CD4-positive, alpha-beta T cell (primary cell): ENCODE data around the gene GAS6. TPM values are rescaled to one million over a fixed set of nuclear protein-coding genes. Genes with fewer than 3 reads are reported as not detected.
"Not testable (repeated sequence)": the region's sequence is repeated elsewhere in the genome, so short reads cannot be mapped to it uniquely, and the experiment has no call there.

Experiments
- ATAC-seq: fragments of 200-7000 bp; cut with Tn5 transposase; one replicate; pipeline ENCODE4 v1.10.0; 2022; ENCODE audit warnings: mild to moderate bottlenecking; ENCODE audit not compliant: poor library complexity
- CTCF ChIA-PET: fragments of 350-600 bp; sonication (Branson Sonifier 250); formaldehyde crosslinking; loops from one replicate; lab custom pipeline; 2021; ENCODE audit warnings: antibody characterized with exemption, inconsistent platforms; lab: Charles Lee
- POLR2A ChIA-PET: fragments of 350-600 bp; sonication (Branson Sonifier 250); formaldehyde crosslinking; loops from one replicate; lab custom pipeline; 2021; ENCODE audit warnings: antibody characterized with exemption, inconsistent platforms; lab: Charles Lee
- DNase-seq, 14 experiments: peaks; one replicate each; pipeline ENCODE4 v3.0.0-alpha.2; 2013 to 2020; ENCODE audit warnings: mixed read lengths in 2 of 14
- H3K27ac ChIP-seq, 2 donors: one replicate each; pipeline versions ENCODE4 v1.5.1 to v1.7.0; 2013; ENCODE audit warnings: low read length in 2 of 2, low read depth in 1 of 2, mild to moderate bottlenecking in 1 of 2
- H3K27me3 ChIP-seq, 2 experiments: 1 replicate in 1 of 2; 2 replicates in 1 of 2; pipeline versions ENCODE4 v1.6.1 to v1.7.0; 2013; ENCODE audit warnings: low read length in 2 of 2, control low read depth in 1 of 2, mild to moderate bottlenecking in 1 of 2, moderate library complexity in 1 of 2; ENCODE audit not compliant: insufficient read depth in 2 of 2, control insufficient read depth in 1 of 2
- H3K36me3 ChIP-seq: one replicate; pipeline ENCODE4 v1.6.1; 2013; ENCODE audit warnings: low read length, control low read depth; ENCODE audit not compliant: insufficient read depth
- H3K4me1 ChIP-seq: one replicate; pipeline ENCODE4 v1.6.1; 2013; ENCODE audit warnings: low read length, control low read depth; ENCODE audit not compliant: insufficient read depth
- H3K4me3 ChIP-seq: one replicate; pipeline ENCODE4 v1.5.1; 2013; ENCODE audit warnings: mild to moderate bottlenecking, low read length, moderate library complexity
- H3K9me3 ChIP-seq, 2 experiments: 1 replicate in 1 of 2; 2 replicates in 1 of 2; pipeline versions ENCODE4 v1.6.1 to v1.7.0; 2013; ENCODE audit warnings: low read length in 2 of 2, mild to moderate bottlenecking in 2 of 2, control low read depth in 1 of 2, moderate library complexity in 1 of 2; ENCODE audit not compliant: control insufficient read depth in 1 of 2, insufficient read depth in 1 of 2
- H3K27ac Mint-ChIP-seq: one replicate; pipeline ENCODE4 v1.8.0; 2020; ENCODE audit warnings: mixed read lengths
- H3K27me3 Mint-ChIP-seq: one replicate; pipeline ENCODE4 v1.8.0; 2021; ENCODE audit warnings: mixed read lengths
- H3K36me3 Mint-ChIP-seq: one replicate; pipeline ENCODE4 v1.8.0; 2021; ENCODE audit warnings: low read depth, mixed read lengths
- H3K4me1 Mint-ChIP-seq: one replicate; pipeline ENCODE4 v1.8.0; 2021; ENCODE audit warnings: low read depth, mixed read lengths
- H3K4me3 Mint-ChIP-seq: one replicate; pipeline ENCODE4 v1.8.0; 2020; ENCODE audit warnings: mild to moderate bottlenecking, mixed read lengths
- H3K9me3 Mint-ChIP-seq: one replicate; pipeline ENCODE4 v1.8.0; 2020; ENCODE audit warnings: mixed read lengths
- intact Hi-C, 2 experiments: fragments of 100-400 bp; cut with DNase I in 1 of 2; cut with micrococcal nuclease in 1 of 2; formaldehyde crosslinking; loops; one replicate each; pipeline versions ENCODE4 v1.15.1 to v1.9.0; 2023 to 2025; cut with DNase I, micrococcal nuclease
- total RNA-seq, 174 experiments: library from RNA in 2 of 174; stranded (reverse) in 2 of 174; gene quantifications; one replicate each; pipeline ENCODE4 v1.2.3 and lab custom pipeline; 2021 to 2026
- TF ChIP-seq, protein P1 (sequence below): fragments of 200-600 bp; IDR thresholded peaks from one replicate; pipeline ENCODE4 v1.8.0; 2022; ENCODE audit warnings: antibody characterized with exemption, mild to moderate bottlenecking

Gene GAS6
- total RNA-seq, 2 experiments from 2014 or later: 0.52 to 1.0 TPM

DNA sequence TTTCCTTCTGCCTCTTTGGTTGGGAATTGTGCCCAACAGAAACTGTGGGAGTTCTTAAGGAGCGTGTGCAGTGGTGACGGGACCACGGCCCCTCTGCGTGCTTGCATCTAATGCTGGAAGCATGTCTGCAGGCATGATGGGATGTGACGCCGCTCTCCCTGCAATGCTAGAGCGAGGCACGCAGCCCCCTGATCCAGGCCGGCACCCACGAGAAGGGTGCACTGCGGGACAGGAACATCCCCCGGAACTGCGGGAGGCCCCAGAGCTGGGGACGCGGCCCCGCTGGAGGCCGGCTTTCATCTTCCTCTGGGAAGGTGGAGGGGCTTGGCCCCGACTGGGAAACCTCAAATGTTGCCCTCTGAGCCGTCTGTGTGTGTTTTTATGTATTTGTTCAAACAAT is 72.1 kb downstream of the GAS6 start:
- no peaks in the 10 kb centered on the region for H3K36me3 Mint-ChIP-seq

DNA sequence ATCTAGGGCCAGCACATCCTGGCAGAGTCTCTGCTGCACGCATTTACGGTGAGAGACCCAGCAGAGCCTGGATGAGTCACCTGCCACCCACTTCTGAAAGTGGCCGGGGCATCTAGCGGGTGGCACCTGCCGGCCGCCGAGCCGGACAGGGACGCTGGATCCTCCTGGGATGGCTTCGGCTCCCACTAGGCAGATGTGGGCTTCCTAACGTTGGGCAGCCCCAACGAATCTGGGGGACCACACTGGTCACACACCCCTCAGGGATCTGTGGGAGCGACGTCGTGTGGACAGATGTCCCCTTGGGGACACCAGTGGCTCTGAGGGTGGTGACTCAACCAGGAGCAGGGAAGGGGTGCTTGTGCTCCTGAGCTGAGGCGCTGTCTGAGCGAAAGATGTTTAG is 72.7 kb downstream of the GAS6 start:
- CTCF ChIA-PET: no interaction called here
- H3K36me3 Mint-ChIP-seq: no peaks in the 10 kb centered on the region
- H3K9me3 ChIP-seq: peaks cover 0 to 4% of the 10 kb centered on the region in 2 experiments

More for the DNA sequence above, 72.1 kb downstream of the GAS6 start:
- Mint-ChIP-seq H3K27me3 (peaks cover 7% of the 10 kb centered on the region), H3K27ac (no peak overlapping the region), H3K4me1 (no peaks in the 10 kb centered on the region), H3K9me3 (no peaks in the 10 kb centered on the region), H3K4me3 (no peak overlapping the region)
- ChIA-PET POLR2A (no interaction called here), CTCF (no interaction called here)
- TF ChIP-seq, protein P1, sequence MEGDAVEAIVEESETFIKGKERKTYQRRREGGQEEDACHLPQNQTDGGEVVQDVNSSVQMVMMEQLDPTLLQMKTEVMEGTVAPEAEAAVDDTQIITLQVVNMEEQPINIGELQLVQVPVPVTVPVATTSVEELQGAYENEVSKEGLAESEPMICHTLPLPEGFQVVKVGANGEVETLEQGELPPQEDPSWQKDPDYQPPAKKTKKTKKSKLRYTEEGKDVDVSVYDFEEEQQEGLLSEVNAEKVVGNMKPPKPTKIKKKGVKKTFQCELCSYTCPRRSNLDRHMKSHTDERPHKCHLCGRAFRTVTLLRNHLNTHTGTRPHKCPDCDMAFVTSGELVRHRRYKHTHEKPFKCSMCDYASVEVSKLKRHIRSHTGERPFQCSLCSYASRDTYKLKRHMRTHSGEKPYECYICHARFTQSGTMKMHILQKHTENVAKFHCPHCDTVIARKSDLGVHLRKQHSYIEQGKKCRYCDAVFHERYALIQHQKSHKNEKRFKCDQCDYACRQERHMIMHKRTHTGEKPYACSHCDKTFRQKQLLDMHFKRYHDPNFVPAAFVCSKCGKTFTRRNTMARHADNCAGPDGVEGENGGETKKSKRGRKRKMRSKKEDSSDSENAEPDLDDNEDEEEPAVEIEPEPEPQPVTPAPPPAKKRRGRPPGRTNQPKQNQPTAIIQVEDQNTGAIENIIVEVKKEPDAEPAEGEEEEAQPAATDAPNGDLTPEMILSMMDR: no peak
- H3K9me3 ChIP-seq: peaks cover 0 to 8% of the 10 kb centered on the region in 2 experiments
- H3K4me1 ChIP-seq: no peaks in the 10 kb centered on the region
- no peak overlapping the region for H3K4me3 ChIP-seq
- H3K27me3 ChIP-seq: no peaks in the 10 kb centered on the region
- ATAC-seq: no peak
- no peaks in the 10 kb centered on the region for H3K36me3 ChIP-seq
- no peak overlapping the region for H3K27ac ChIP-seq
- peak in 1 of 14 experiments; percentile 21 for DNase-seq
- intact Hi-C loops: no loop called here

GRCh38 chr13:113789931-113790330 is 73.9 kb downstream of the GAS6 start:
- CTCF ChIA-PET, H3K27ac ChIP-seq, intact Hi-C loops, H3K36me3 Mint-ChIP-seq, H3K36me3 ChIP-seq, H3K4me1 ChIP-seq, H3K27me3 ChIP-seq, H3K27ac Mint-ChIP-seq, DNase-seq, H3K4me3 ChIP-seq, POLR2A ChIA-PET, H3K9me3 ChIP-seq, ATAC-seq, H3K4me1 Mint-ChIP-seq, H3K27me3 Mint-ChIP-seq, H3K9me3 Mint-ChIP-seq, H3K4me3 Mint-ChIP-seq: not testable (repeated sequence)

More for the DNA sequence above, 72.7 kb downstream of the GAS6 start:
- DNase-seq (peak in 1 of 14 experiments; percentile 19), ATAC-seq (no peak)
- Histone ChIP-seq H3K36me3 (no peaks in the 10 kb centered on the region), H3K27ac (no peak overlapping the region), H3K4me1 (no peaks in the 10 kb centered on the region), H3K27me3 (no peaks in the 10 kb centered on the region), H3K4me3 (no peak overlapping the region)
- Mint-ChIP-seq H3K4me3 (no peak overlapping the region), H3K27me3 (peaks cover 7% of the 10 kb centered on the region), H3K4me1 (no peaks in the 10 kb centered on the region), H3K9me3 (no peaks in the 10 kb centered on the region), H3K27ac (no peak overlapping the region)
- TF ChIP-seq, protein P1: no peak
- POLR2A ChIA-PET: no interaction called here
- intact Hi-C loops: no loop called here

- Histone ChIP-seq H3K27me3 (peaks cover 0 to 1% of the 10 kb centered on the region in 2 experiments), H3K9me3 (no peaks in the 10 kb centered on the region), H3K4me3 (no peak overlapping the region), H3K36me3 (no peaks in the 10 kb centered on the region), H3K4me1 (no peaks in the 10 kb centered on the region), H3K27ac (no peak overlapping the region)
- Mint-ChIP-seq H3K9me3 (no peaks in the 10 kb centered on the region), H3K4me1 (no peaks in the 10 kb centered on the region), H3K27ac (no peak overlapping the region), H3K27me3 (peaks cover 12% of the 10 kb centered on the region), H3K4me3 (no peak overlapping the region), H3K36me3 (no peaks in the 10 kb centered on the region)
- TF ChIP-seq, protein P1: no peak
- intact Hi-C loops: no loop called here
- ChIA-PET CTCF (no interaction called here), POLR2A (no interaction called here)
- DNase-seq (no peak), ATAC-seq (no peak)
Measured at GRCh38 chr13:113789167-113789566, 74.7 kb downstream of the GAS6 start.
